HG03520 (cell line): ENCODE results near the gene SPTBN1.
"Not testable (repeated sequence)": the region's sequence is repeated elsewhere in the genome, so short reads cannot be mapped to it uniquely, and the experiment has no call there.

Source experiments
- ATAC-seq: cut with Tn5 transposase; IDR thresholded peaks from one replicate; pipeline ENCODE4 v1.9.1; 2021; ENCODE audit warnings: mild to moderate bottlenecking, moderate library complexity; ENCODE audit not compliant: unreplicated experiment

SPTBN1 gene

GRCh38 chr2:54524226-54524991 is 68.3 kb downstream of the SPTBN1 start:
- ATAC-seq = peak; percentile 52

GRCh38 chr2:54525321-54525720 is 69.2 kb downstream of the SPTBN1 start:
- ATAC-seq = no peak

GRCh38 chr2:54526226-54526879 is 70.2 kb downstream of the SPTBN1 start:
- ATAC-seq = no peak

GRCh38 chr2:54528311-54528955 is 72.3 kb downstream of the SPTBN1 start:
- ATAC-seq = no peak

- not testable (repeated sequence) for ATAC-seq
Observed at GRCh38 chr2:54529518-54529917, 73.4 kb downstream of the SPTBN1 start.

- ATAC-seq = no peak
Observed at GRCh38 chr2:54529935-54530334, 73.8 kb downstream of the SPTBN1 start.

GRCh38 chr2:54531558-54531957 is 75.4 kb downstream of the SPTBN1 start:
- no peak for ATAC-seq

GRCh38 chr2:54534221-54534620 is 78.1 kb downstream of the SPTBN1 start:
- no peak for ATAC-seq

- ATAC-seq = no peak
Observed at GRCh38 chr2:54534625-54535024, 78.5 kb downstream of the SPTBN1 start.

- ATAC-seq = no peak
Observed at GRCh38 chr2:54535599-54536195, 79.6 kb downstream of the SPTBN1 start.

GRCh38 chr2:54536720-54537119 is 80.6 kb downstream of the SPTBN1 start:
- no peak for ATAC-seq

- ATAC-seq = no peak
Observed at GRCh38 chr2:54538537-54538936, 82.4 kb downstream of the SPTBN1 start.

GRCh38 chr2:54539683-54540082 is 83.6 kb downstream of the SPTBN1 start:
- no peak for ATAC-seq

GRCh38 chr2:54540194-54540593 is 84.1 kb downstream of the SPTBN1 start:
- no peak for ATAC-seq

GRCh38 chr2:54541995-54542394 is 85.9 kb downstream of the SPTBN1 start:
- ATAC-seq = no peak

GRCh38 chr2:54543733-54544396 is 87.7 kb downstream of the SPTBN1 start:
- no peak for ATAC-seq

GRCh38 chr2:54545702-54546450 is 89.7 kb downstream of the SPTBN1 start:
- ATAC-seq = no peak

GRCh38 chr2:54546518-54546917 is 90.4 kb downstream of the SPTBN1 start:
- ATAC-seq = no peak

GRCh38 chr2:54546923-54547720 is 91.0 kb downstream of the SPTBN1 start:
- peak; percentile 48 for ATAC-seq

- no peak for ATAC-seq
Observed at GRCh38 chr2:54549430-54549829, 93.3 kb downstream of the SPTBN1 start.
